HepG2 (cell line): Measurements from ENCODE around the gene U2AF2. TPM values are rescaled to one million over a fixed set of nuclear protein-coding genes. Genes with fewer than 3 reads are reported as not detected.

Experiments
- ARHGAP35 ChIP-seq: sonication (generic); formaldehyde crosslinking; IDR thresholded peaks from 2 replicates; pipeline ENCODE4 v1.9.0; 2022; ENCODE audit warnings: mild to moderate bottlenecking, inconsistent platforms, moderate library complexity, missing genetic modification reagents, borderline replicate concordance
- BHLHE40 ChIP-seq: IDR thresholded peaks from 2 replicates; pipeline ENCODE4 v1.6.1; 2011; ENCODE audit warnings: low read length, improper control_type of control experiment
- GABPB1 ChIP-seq: IDR thresholded peaks from 2 replicates; pipeline ENCODE4 v1.6.1; 2016; ENCODE audit warnings: mild to moderate bottlenecking, missing genetic modification reagents, moderate library complexity, missing compliant biosample characterization
- KAT2B ChIP-seq: fragments of 150-350 bp; IDR thresholded peaks from 2 replicates; pipeline ENCODE4 v1.6.1; 2014; ENCODE audit warnings: low read depth, low read length, borderline replicate concordance
- KMT2A ChIP-seq: sonication (generic); formaldehyde crosslinking; IDR thresholded peaks from 2 replicates; pipeline ENCODE4 v1.4.0; 2020; ENCODE audit warnings: missing genetic modification reagents
- NFKBIZ ChIP-seq: IDR thresholded peaks from 2 replicates; pipeline ENCODE4 v1.6.1; 2018; ENCODE audit warnings: missing genetic modification reagents, missing compliant biosample characterization
- NRL ChIP-seq: sonication (generic); formaldehyde crosslinking; IDR thresholded peaks from 2 replicates; pipeline ENCODE4 v1.5.0; 2020; ENCODE audit warnings: missing genetic modification reagents, mild to moderate bottlenecking, moderate library complexity, borderline replicate concordance
- SOX5 ChIP-seq: IDR thresholded peaks from 2 replicates; pipeline ENCODE4 v1.6.1; 2016; ENCODE audit warnings: borderline replicate concordance
- SP140L ChIP-seq: sonication (generic); formaldehyde crosslinking; IDR thresholded peaks from 2 replicates; pipeline ENCODE4 v1.4.0; 2020; ENCODE audit warnings: missing genetic modification reagents, borderline replicate concordance
- XRCC5 ChIP-seq: fragments of 200-400 bp; formaldehyde crosslinking; optimal IDR thresholded peaks from 2 replicates; pipeline ENCODE3; 2017; ENCODE audit warnings: mild to moderate bottlenecking, low read length
- ZNF121 ChIP-seq: sonication (generic); formaldehyde crosslinking; IDR thresholded peaks from 2 replicates; pipeline ENCODE4 v1.5.0; 2020; ENCODE audit warnings: mild to moderate bottlenecking, missing genetic modification reagents
- ZNF136 ChIP-seq: sonication (generic); formaldehyde crosslinking; IDR thresholded peaks from 2 replicates; pipeline ENCODE4 v1.8.1; 2022; ENCODE audit warnings: low read depth, mild to moderate bottlenecking, moderate library complexity, missing genetic modification reagents
- ZNF432 ChIP-seq: sonication (generic); formaldehyde crosslinking; IDR thresholded peaks from 2 replicates; pipeline ENCODE4 v1.5.0; 2020; ENCODE audit warnings: missing genetic modification reagents, mild to moderate bottlenecking, borderline replicate concordance
- ZNF670 ChIP-seq: sonication (generic); formaldehyde crosslinking; IDR thresholded peaks from 2 replicates; pipeline ENCODE4 v1.8.0; 2022; ENCODE audit warnings: mild to moderate bottlenecking, missing genetic modification reagents, borderline replicate concordance
- polyA plus RNA-seq, 8 experiments: library from polyadenylated mRNA; depleted of rRNA in 3 of 8; stranded (reverse) in 7 of 8; unstranded in 1 of 8; fragments of >200 nt; fragmentation: Illumina TruSeq in 4 of 8; extraction: Trizol in 4 of 8; gene quantifications; 2 replicates each; pipeline versions ENCODE4 v1.2.1 to v1.2.3, GENCODE V29; 2011 to 2016; ENCODE audit warnings: low read depth in 4 of 8, missing spikeins in 1 of 8, mixed read lengths in 1 of 8; ENCODE audit not compliant: insufficient read depth in 1 of 8
- total RNA-seq, 5 experiments: library from RNA; depleted of rRNA; stranded (reverse); fragments of >200 nt; fragmentation: Illumina TruSeq; extraction: Trizol; gene quantifications; 2 replicates each; pipeline ENCODE4 v1.2.3, GENCODE V29; 2016; ENCODE audit warnings: low read depth in 1 of 5
- TF ChIP-seq, protein P1 (sequence below): sonication (generic); formaldehyde crosslinking; IDR thresholded peaks from 2 replicates; pipeline ENCODE4 v1.4.0; 2020; ENCODE audit warnings: missing genetic modification reagents
- TF ChIP-seq, protein P2 (sequence below): sonication (generic); formaldehyde crosslinking; IDR thresholded peaks from 2 replicates; pipeline ENCODE4 v1.4.0; 2020; ENCODE audit warnings: missing genetic modification reagents
- TF ChIP-seq, protein P3 (sequence below): sonication (generic); formaldehyde crosslinking; IDR thresholded peaks from 2 replicates; pipeline ENCODE4 v1.4.0; 2020; ENCODE audit warnings: missing genetic modification reagents
- TF ChIP-seq, protein P4 (sequence below), 2 experiments: IDR thresholded peaks; 2 replicates each; pipeline ENCODE4 v1.6.1; 2011 to 2012; ENCODE audit warnings: low read length in 2 of 2, borderline replicate concordance in 1 of 2, low read depth in 1 of 2, mild to moderate bottlenecking in 1 of 2, moderate library complexity in 1 of 2
- TF ChIP-seq, protein P5 (sequence below): sonication (generic); formaldehyde crosslinking; IDR thresholded peaks from 2 replicates; pipeline ENCODE4 v1.5.0; 2020; ENCODE audit warnings: missing genetic modification reagents, mild to moderate bottlenecking, borderline replicate concordance

Gene U2AF2
- total and polyA plus RNA-seq, 2 of the 13 experiments (the other 11 are each of a cell fraction or from before 2014, with no cell fraction given) = 84.3 to 124 TPM

DNA sequence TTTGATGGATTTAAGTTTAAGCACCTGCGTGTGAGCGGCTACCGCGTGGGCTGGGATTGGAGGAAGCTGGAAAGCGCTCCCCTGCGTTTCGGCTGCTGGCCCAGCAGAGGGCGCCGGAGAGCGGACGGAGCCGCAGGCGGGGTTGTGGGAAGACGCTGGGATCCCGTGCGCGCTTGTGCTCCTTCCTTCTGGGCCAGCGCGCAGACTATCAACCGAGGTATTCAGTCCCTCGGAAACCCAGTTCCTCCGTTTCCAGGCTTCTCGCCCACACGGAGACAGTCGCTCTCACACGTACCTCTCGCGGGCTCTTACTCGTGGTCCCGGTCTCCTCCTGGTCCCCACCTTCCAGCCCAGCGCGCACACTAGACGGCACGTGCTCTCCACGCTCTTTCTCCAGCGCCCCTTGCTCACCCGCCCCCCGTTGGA is 49.0 kb downstream of the U2AF2 start (continued):
- TF ChIP-seq, protein P1, sequence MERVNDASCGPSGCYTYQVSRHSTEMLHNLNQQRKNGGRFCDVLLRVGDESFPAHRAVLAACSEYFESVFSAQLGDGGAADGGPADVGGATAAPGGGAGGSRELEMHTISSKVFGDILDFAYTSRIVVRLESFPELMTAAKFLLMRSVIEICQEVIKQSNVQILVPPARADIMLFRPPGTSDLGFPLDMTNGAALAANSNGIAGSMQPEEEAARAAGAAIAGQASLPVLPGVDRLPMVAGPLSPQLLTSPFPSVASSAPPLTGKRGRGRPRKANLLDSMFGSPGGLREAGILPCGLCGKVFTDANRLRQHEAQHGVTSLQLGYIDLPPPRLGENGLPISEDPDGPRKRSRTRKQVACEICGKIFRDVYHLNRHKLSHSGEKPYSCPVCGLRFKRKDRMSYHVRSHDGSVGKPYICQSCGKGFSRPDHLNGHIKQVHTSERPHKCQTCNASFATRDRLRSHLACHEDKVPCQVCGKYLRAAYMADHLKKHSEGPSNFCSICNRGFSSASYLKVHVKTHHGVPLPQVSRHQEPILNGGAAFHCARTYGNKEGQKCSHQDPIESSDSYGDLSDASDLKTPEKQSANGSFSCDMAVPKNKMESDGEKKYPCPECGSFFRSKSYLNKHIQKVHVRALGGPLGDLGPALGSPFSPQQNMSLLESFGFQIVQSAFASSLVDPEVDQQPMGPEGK = no peak
- peak; percentile 41; the same call in 1 of the 2 replicates for TF ChIP-seq GABPB1 (CRISPR knock-in tag)
- TF ChIP-seq SP140L (CRISPR knock-in tag) = no peak
- no peak for TF ChIP-seq ZNF136 (CRISPR knock-in tag)
- TF ChIP-seq, protein P2, sequence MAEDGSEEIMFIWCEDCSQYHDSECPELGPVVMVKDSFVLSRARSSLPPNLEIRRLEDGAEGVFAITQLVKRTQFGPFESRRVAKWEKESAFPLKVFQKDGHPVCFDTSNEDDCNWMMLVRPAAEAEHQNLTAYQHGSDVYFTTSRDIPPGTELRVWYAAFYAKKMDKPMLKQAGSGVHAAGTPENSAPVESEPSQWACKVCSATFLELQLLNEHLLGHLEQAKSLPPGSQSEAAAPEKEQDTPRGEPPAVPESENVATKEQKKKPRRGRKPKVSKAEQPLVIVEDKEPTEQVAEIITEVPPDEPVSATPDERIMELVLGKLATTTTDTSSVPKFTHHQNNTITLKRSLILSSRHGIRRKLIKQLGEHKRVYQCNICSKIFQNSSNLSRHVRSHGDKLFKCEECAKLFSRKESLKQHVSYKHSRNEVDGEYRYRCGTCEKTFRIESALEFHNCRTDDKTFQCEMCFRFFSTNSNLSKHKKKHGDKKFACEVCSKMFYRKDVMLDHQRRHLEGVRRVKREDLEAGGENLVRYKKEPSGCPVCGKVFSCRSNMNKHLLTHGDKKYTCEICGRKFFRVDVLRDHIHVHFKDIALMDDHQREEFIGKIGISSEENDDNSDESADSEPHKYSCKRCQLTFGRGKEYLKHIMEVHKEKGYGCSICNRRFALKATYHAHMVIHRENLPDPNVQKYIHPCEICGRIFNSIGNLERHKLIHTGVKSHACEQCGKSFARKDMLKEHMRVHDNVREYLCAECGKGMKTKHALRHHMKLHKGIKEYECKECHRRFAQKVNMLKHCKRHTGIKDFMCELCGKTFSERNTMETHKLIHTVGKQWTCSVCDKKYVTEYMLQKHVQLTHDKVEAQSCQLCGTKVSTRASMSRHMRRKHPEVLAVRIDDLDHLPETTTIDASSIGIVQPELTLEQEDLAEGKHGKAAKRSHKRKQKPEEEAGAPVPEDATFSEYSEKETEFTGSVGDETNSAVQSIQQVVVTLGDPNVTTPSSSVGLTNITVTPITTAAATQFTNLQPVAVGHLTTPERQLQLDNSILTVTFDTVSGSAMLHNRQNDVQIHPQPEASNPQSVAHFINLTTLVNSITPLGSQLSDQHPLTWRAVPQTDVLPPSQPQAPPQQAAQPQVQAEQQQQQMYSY (CRISPR knock-in tag) = no peak
- TF ChIP-seq BHLHE40 = no peak
- TF ChIP-seq ZNF670 (CRISPR knock-in tag) = no peak
- no peak for TF ChIP-seq ARHGAP35 (CRISPR knock-in tag)
- no peak for TF ChIP-seq ZNF432
- TF ChIP-seq XRCC5 = peak; percentile 28
- no peak for TF ChIP-seq ZNF121
- TF ChIP-seq, protein P3, sequence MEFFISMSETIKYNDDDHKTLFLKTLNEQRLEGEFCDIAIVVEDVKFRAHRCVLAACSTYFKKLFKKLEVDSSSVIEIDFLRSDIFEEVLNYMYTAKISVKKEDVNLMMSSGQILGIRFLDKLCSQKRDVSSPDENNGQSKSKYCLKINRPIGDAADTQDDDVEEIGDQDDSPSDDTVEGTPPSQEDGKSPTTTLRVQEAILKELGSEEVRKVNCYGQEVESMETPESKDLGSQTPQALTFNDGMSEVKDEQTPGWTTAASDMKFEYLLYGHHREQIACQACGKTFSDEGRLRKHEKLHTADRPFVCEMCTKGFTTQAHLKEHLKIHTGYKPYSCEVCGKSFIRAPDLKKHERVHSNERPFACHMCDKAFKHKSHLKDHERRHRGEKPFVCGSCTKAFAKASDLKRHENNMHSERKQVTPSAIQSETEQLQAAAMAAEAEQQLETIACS = no peak
- TF ChIP-seq NFKBIZ (CRISPR knock-in tag) = no peak
- TF ChIP-seq, protein P4, sequence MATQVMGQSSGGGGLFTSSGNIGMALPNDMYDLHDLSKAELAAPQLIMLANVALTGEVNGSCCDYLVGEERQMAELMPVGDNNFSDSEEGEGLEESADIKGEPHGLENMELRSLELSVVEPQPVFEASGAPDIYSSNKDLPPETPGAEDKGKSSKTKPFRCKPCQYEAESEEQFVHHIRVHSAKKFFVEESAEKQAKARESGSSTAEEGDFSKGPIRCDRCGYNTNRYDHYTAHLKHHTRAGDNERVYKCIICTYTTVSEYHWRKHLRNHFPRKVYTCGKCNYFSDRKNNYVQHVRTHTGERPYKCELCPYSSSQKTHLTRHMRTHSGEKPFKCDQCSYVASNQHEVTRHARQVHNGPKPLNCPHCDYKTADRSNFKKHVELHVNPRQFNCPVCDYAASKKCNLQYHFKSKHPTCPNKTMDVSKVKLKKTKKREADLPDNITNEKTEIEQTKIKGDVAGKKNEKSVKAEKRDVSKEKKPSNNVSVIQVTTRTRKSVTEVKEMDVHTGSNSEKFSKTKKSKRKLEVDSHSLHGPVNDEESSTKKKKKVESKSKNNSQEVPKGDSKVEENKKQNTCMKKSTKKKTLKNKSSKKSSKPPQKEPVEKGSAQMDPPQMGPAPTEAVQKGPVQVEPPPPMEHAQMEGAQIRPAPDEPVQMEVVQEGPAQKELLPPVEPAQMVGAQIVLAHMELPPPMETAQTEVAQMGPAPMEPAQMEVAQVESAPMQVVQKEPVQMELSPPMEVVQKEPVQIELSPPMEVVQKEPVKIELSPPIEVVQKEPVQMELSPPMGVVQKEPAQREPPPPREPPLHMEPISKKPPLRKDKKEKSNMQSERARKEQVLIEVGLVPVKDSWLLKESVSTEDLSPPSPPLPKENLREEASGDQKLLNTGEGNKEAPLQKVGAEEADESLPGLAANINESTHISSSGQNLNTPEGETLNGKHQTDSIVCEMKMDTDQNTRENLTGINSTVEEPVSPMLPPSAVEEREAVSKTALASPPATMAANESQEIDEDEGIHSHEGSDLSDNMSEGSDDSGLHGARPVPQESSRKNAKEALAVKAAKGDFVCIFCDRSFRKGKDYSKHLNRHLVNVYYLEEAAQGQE (IDR thresholded peaks at IDR 0.05; ENCODE audit: borderline replicate concordance in 1 of 2, low read depth in 1 of 2, low read length in 2 of 2) = no peak
- TF ChIP-seq, protein P5, sequence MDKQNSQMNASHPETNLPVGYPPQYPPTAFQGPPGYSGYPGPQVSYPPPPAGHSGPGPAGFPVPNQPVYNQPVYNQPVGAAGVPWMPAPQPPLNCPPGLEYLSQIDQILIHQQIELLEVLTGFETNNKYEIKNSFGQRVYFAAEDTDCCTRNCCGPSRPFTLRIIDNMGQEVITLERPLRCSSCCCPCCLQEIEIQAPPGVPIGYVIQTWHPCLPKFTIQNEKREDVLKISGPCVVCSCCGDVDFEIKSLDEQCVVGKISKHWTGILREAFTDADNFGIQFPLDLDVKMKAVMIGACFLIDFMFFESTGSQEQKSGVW (CRISPR knock-in tag) = no peak
- no peak for TF ChIP-seq SOX5
- no peak for TF ChIP-seq KMT2A (CRISPR knock-in tag)
- no peak for TF ChIP-seq KAT2B
- no peak for TF ChIP-seq NRL (CRISPR knock-in tag)
